ENCODE data around the gene AQP1. TPM values are rescaled to one million over a fixed set of nuclear protein-coding genes. Genes with fewer than 3 reads are reported as not detected.

Gene AQP1
- total RNA-seq, 1 experiment from 2014 or later = 1.2 TPM

DNA sequence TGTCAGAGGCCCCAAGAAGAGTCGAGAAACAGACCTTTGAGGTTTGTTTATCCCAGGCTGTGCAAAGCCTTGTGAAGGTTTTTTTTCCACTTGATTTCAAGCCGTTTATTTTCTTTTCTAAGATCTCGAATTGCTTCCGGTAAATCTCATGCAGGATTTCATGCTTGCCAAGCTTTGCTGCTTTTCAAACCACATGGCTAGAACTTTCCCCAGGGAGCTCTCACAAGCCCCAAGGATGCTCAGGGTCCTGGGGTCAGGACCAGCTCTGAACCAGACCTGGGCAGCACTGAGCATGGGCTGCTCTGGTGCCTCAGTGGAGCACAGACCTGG lies 48.0 kb upstream of the AQP1 start:
- TF ChIP-seq EZH2 (IDR thresholded peaks at IDR 0.05; ENCODE audit: low read length, unreplicated experiment) (no peak), EZH2phosphoT487 (IDR thresholded peaks at IDR 0.05; ENCODE audit: borderline replicate concordance, low read length) (no peak)
- TF ChIP-seq, protein P1, sequence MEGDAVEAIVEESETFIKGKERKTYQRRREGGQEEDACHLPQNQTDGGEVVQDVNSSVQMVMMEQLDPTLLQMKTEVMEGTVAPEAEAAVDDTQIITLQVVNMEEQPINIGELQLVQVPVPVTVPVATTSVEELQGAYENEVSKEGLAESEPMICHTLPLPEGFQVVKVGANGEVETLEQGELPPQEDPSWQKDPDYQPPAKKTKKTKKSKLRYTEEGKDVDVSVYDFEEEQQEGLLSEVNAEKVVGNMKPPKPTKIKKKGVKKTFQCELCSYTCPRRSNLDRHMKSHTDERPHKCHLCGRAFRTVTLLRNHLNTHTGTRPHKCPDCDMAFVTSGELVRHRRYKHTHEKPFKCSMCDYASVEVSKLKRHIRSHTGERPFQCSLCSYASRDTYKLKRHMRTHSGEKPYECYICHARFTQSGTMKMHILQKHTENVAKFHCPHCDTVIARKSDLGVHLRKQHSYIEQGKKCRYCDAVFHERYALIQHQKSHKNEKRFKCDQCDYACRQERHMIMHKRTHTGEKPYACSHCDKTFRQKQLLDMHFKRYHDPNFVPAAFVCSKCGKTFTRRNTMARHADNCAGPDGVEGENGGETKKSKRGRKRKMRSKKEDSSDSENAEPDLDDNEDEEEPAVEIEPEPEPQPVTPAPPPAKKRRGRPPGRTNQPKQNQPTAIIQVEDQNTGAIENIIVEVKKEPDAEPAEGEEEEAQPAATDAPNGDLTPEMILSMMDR (conservative IDR thresholded peaks at IDR 0.05; ENCODE audit: low read depth, low read length) = no peak

DNA sequence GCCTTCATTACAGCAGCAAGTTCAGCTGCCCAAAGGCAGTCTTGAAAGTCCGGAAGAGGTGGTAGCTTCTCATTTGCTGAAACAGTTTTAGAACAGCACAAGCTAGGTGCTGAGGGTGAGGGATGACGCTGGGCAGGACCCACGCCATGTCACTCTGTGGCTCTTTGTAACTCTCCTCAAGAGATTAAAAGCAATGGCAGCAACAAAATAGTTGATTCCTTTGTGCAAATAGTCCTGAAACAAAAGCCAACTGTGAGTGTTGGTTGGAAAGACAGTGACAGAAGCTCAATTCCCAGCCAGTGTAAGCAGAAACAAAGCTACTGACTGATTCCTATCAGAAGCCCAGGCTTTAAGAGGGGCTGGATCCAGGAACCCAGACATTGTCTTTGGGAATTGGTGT lies 47.6 kb upstream of the AQP1 start:
- Histone ChIP-seq H3K9ac (ENCODE audit: low read length) (no peak overlapping the region), H3K27ac (ENCODE audit: low read length) (no peak overlapping the region), H3K36me3 (ENCODE audit: low read depth, low read length) (no peaks in the 10 kb centered on the region), H4K20me1 (ENCODE audit: low read length) (no peaks in the 10 kb centered on the region), H3K9me2 (replicated peaks; ENCODE audit: low read length) (no peaks in the 10 kb centered on the region), H3K4me2 (ENCODE audit: low read length) (no peak overlapping the region), H2AFZ (ENCODE audit: low read length) (no peak overlapping the region), H3K4me3 (ENCODE audit: low read length) (no peak overlapping the region), H3F3A (ENCODE audit: low read length, unreplicated experiment) (no peaks in the 10 kb centered on the region), H3K79me2 (ENCODE audit: low read length) (no peaks in the 10 kb centered on the region), H3K27me3 (ENCODE audit: low read length) (no peaks in the 10 kb centered on the region), H3K9me3 (ENCODE audit: low read length) (no peaks in the 10 kb centered on the region), H3K4me1 (ENCODE audit: insufficient read depth, low read length) (no peaks in the 10 kb centered on the region)
- ATAC-seq (no peak), DNase-seq (no peak)
- no TSS peak for BruUV-seq (replicated peaks)
- ChIA-PET CTCF (no interaction called here), POLR2A (ENCODE audit: unreplicated experiment) (no interaction called here)
- intact Hi-C loops (cut with micrococcal nuclease) = no loop called here
- no peak for TF ChIP-seq EZH2phosphoT487 (IDR thresholded peaks at IDR 0.05; ENCODE audit: borderline replicate concordance, low read length)
- TF ChIP-seq EZH2 (IDR thresholded peaks at IDR 0.05; ENCODE audit: low read length, unreplicated experiment) = no peak
- TF ChIP-seq, protein P1 (conservative IDR thresholded peaks at IDR 0.05; ENCODE audit: low read depth, low read length) = no peak

More for the DNA sequence above, 48.0 kb upstream of the AQP1 start:
- no peak overlapping the region for H3K9ac ChIP-seq (ENCODE audit: low read length)
- intact Hi-C loops (cut with micrococcal nuclease) = no loop called here
- CTCF ChIA-PET = no interaction called here
- no peak for ATAC-seq
- H3K4me2 ChIP-seq (ENCODE audit: low read length) = no peak overlapping the region
- H3K4me1 ChIP-seq (ENCODE audit: insufficient read depth, low read length) = no peaks in the 10 kb centered on the region
- no peak overlapping the region for H2AFZ ChIP-seq (ENCODE audit: low read length)
- H3K79me2 ChIP-seq (ENCODE audit: low read length) = no peaks in the 10 kb centered on the region
- no peaks in the 10 kb centered on the region for H3K9me3 ChIP-seq (ENCODE audit: low read length)
- H3K4me3 ChIP-seq (ENCODE audit: low read length) = no peak overlapping the region
- H3K36me3 ChIP-seq (ENCODE audit: low read depth, low read length) = no peaks in the 10 kb centered on the region
- no peak overlapping the region for H3K27ac ChIP-seq (ENCODE audit: low read length)
- H4K20me1 ChIP-seq (ENCODE audit: low read length) = no peaks in the 10 kb centered on the region
- POLR2A ChIA-PET (ENCODE audit: unreplicated experiment) = no interaction called here
- DNase-seq = no peak
- no peaks in the 10 kb centered on the region for H3K9me2 ChIP-seq (replicated peaks; ENCODE audit: low read length)
- no peaks in the 10 kb centered on the region for H3K27me3 ChIP-seq (ENCODE audit: low read length)
- no peaks in the 10 kb centered on the region for H3F3A ChIP-seq (ENCODE audit: low read length, unreplicated experiment)
- BruUV-seq (replicated peaks) = no TSS peak

DNA sequence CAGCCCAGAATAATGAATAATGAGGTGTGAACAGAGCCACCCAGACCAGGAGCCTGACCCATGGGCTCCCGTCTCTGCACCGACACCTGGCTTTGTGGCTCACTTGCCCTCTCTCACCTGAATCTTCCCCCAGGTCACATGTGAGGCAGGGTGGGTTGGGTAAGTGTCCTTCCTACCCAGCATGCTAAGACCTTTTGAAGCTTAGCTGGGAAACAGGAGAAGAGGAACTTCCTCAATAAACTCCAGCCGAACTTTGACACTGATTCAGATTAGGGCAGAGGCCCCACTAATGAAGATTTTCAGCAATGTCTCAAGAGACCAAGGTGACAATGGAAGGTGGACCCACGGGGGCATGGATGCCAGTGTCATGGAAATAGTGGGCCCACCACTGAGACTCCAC lies 46.6 kb upstream of the AQP1 start:
- Histone ChIP-seq H3K4me3 (ENCODE audit: low read length) (no peak overlapping the region), H3K9ac (ENCODE audit: low read length) (no peak overlapping the region), H3K4me1 (ENCODE audit: insufficient read depth, low read length) (no peaks in the 10 kb centered on the region), H3K27ac (ENCODE audit: low read length) (no peak overlapping the region), H3K79me2 (ENCODE audit: low read length) (no peaks in the 10 kb centered on the region), H3F3A (ENCODE audit: low read length, unreplicated experiment) (no peaks in the 10 kb centered on the region), H3K36me3 (ENCODE audit: low read depth, low read length) (no peaks in the 10 kb centered on the region), H2AFZ (ENCODE audit: low read length) (no peak overlapping the region), H3K27me3 (ENCODE audit: low read length) (no peaks in the 10 kb centered on the region), H3K4me2 (ENCODE audit: low read length) (no peak overlapping the region), H4K20me1 (ENCODE audit: low read length) (no peaks in the 10 kb centered on the region), H3K9me3 (ENCODE audit: low read length) (no peaks in the 10 kb centered on the region), H3K9me2 (replicated peaks; ENCODE audit: low read length) (no peaks in the 10 kb centered on the region)
- CTCF ChIA-PET = no interaction called here
- no TSS peak for BruUV-seq (replicated peaks)
- TF ChIP-seq EZH2 (IDR thresholded peaks at IDR 0.05; ENCODE audit: low read length, unreplicated experiment) (no peak), EZH2phosphoT487 (IDR thresholded peaks at IDR 0.05; ENCODE audit: borderline replicate concordance, low read length) (no peak)
- TF ChIP-seq, protein P1 (conservative IDR thresholded peaks at IDR 0.05; ENCODE audit: low read depth, low read length) = no peak
- no peak for DNase-seq
- intact Hi-C loops (cut with micrococcal nuclease) = no loop called here
- POLR2A ChIA-PET (ENCODE audit: unreplicated experiment) = no interaction called here
- ATAC-seq = no peak

Data from PC-3 (cell line).